ENCODE data around the gene MOB3B. TPM values are rescaled to one million over a fixed set of nuclear protein-coding genes. Genes with fewer than 3 reads are reported as not detected.

Gene MOB3B
- total RNA-seq, 4 donors from 2014 or later: 16.2 to 23.7 (median 19.7) TPM

GRCh38 chr9:27564670-27565069 lies 35.1 kb upstream of the MOB3B start:
- TF ChIP-seq POLR2A (IDR thresholded peaks at IDR 0.05) (no peak), EP300 (IDR thresholded peaks at IDR 0.05) (no peak), CTCF (IDR thresholded peaks at IDR 0.05) (no peak)
- Histone ChIP-seq H3K4me3 (no peak overlapping the region), H3K9me3 (no peaks in the 10 kb centered on the region), H3K27me3 (no peaks in the 10 kb centered on the region), H3K27ac (no peak overlapping the region), H3K36me3 (peaks cover 0 to 27% (median 0%) of the 10 kb centered on the region in 3 donors), H3K4me1 (peaks cover 0 to 9% (median 0%) of the 10 kb centered on the region in 4 donors)
- DNase-seq (ENCODE audit: low spot score in 2 of 2): no peak
- WGBS, 2 donors: 89 to 91% methylated on average over 1 of the region's 1 CpG

- H3K4me1 ChIP-seq: peaks cover 0 to 9% (median 0%) of the 10 kb centered on the region in 4 donors
- 80 to 85% methylated on average over 4 of the region's 4 CpGs for WGBS, 2 donors
- no peak for DNase-seq (ENCODE audit: low spot score in 2 of 2)
- H3K27ac ChIP-seq: no peak overlapping the region
- no peak for TF ChIP-seq POLR2A (IDR thresholded peaks at IDR 0.05)
- no peak for TF ChIP-seq EP300 (IDR thresholded peaks at IDR 0.05)
- no peak for TF ChIP-seq CTCF (IDR thresholded peaks at IDR 0.05)
- no peaks in the 10 kb centered on the region for H3K27me3 ChIP-seq
- H3K9me3 ChIP-seq: no peaks in the 10 kb centered on the region
- peaks cover 0 to 35% (median 0%) of the 10 kb centered on the region in 3 donors for H3K36me3 ChIP-seq
- no peak overlapping the region for H3K4me3 ChIP-seq
Measured at GRCh38 chr9:27563738-27564430, 34.3 kb upstream of the MOB3B start.

- TF ChIP-seq CTCF (IDR thresholded peaks at IDR 0.05) (no peak), EP300 (IDR thresholded peaks at IDR 0.05) (no peak), POLR2A (IDR thresholded peaks at IDR 0.05) (no peak)
- Histone ChIP-seq H3K4me1 (peaks cover 0 to 9% (median 0%) of the 10 kb centered on the region in 4 donors), H3K9me3 (no peaks in the 10 kb centered on the region), H3K27ac (no peak overlapping the region), H3K27me3 (no peaks in the 10 kb centered on the region), H3K4me3 (no peak overlapping the region), H3K36me3 (peaks cover 0 to 42% (median 0%) of the 10 kb centered on the region in 3 donors)
- 87% methylated on average over 3 of the region's 3 CpGs for WGBS, 2 donors
- no peak for DNase-seq (ENCODE audit: low spot score in 2 of 2)
Measured at GRCh38 chr9:27561685-27562084, 32.1 kb upstream of the MOB3B start.

DNA sequence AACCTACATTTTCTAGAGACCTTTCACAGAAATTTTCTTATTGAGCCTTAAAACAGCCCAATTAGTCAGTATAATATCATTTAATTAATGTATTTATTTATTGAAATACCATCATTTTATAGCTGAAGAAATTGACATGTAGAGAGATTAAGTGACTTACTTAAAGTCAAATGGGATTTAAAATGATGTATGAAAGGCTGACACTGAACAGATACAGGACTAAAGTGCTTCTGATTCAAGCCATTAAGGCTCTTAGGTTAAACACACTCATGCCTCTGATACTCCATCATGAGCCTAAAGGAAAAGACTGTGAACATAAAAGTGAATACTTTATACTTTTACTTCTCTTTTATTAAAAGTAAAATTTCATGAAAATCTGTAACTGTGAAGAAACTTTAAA lies 30.8 kb upstream of the MOB3B start:
- H3K27ac ChIP-seq: no peak overlapping the region

More for the DNA sequence above, 30.8 kb upstream of the MOB3B start:
- peaks cover 0 to 1% (median 0%) of the 10 kb centered on the region in 4 donors for H3K4me1 ChIP-seq
- DNase-seq (ENCODE audit: low spot score in 2 of 2): no peak
- no peaks in the 10 kb centered on the region for H3K27me3 ChIP-seq
- peaks cover 0 to 51% (median 0%) of the 10 kb centered on the region in 3 donors for H3K36me3 ChIP-seq
- no peak overlapping the region for H3K4me3 ChIP-seq
- no peak for TF ChIP-seq CTCF (IDR thresholded peaks at IDR 0.05)
- TF ChIP-seq POLR2A (IDR thresholded peaks at IDR 0.05): no peak
- no peak for TF ChIP-seq EP300 (IDR thresholded peaks at IDR 0.05)
- H3K9me3 ChIP-seq: no peaks in the 10 kb centered on the region
